ENCODE data around the gene ZNF462. TPM values are rescaled to one million over a fixed set of nuclear protein-coding genes. Genes with fewer than 3 reads are reported as not detected.
A peak's percentile ranks its signal among the peaks of the same experiment; 100 is the strongest.

Gene ZNF462
- total and polyA plus RNA-seq, 5 donors = 5.2 to 34.6 (median 30.7) TPM

GRCh38 chr9:106947106-106947900 lies 84.3 kb downstream of the ZNF462 start:
- no peak for DNase-seq
- no peak for ATAC-seq
- no peaks in the 10 kb centered on the region for H3K4me1 ChIP-seq (ENCODE audit: control insufficient read depth, insufficient read depth, low read length)
- no peak overlapping the region for H3K4me3 ChIP-seq (ENCODE audit: low read length)
- no peaks in the 10 kb centered on the region for H3K9me3 ChIP-seq (ENCODE audit: control insufficient read depth, low read length)
- intact Hi-C loops (cut with DNase I) = no loop called here
- no peak overlapping the region for H3K27ac ChIP-seq (ENCODE audit: low read length)
- 81% methylated on average over 8 of the region's 8 CpGs for WGBS
- no peaks in the 10 kb centered on the region for H3K27me3 ChIP-seq (ENCODE audit: control insufficient read depth, insufficient read depth)

DNA sequence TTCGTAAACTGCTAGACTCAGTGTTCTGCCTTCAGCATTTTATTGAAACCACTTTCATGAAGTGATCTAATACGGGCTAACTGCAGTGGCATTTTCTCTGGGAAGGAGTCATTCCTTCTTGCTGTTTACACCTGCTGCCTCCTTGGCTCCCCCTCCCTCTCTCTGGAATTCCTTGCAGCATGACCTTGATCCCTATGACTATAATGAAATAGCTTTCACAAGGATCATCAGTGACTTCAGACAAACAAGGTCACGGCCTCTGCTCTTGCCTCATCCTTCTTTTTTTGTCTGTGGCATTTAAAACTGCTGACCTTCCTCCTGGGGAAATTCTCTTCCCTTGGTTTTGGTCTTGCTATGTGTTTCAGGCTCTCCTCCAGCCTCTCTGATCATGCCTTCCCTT lies 90.2 kb downstream of the ZNF462 start:
- Histone ChIP-seq H3K27me3 (ENCODE audit: control insufficient read depth, insufficient read depth) (no peaks in the 10 kb centered on the region), H3K27ac (ENCODE audit: low read length) (no peak overlapping the region), H3K4me3 (ENCODE audit: low read length) (no peak overlapping the region), H3K9me3 (ENCODE audit: control insufficient read depth, low read length) (no peaks in the 10 kb centered on the region), H3K4me1 (ENCODE audit: control insufficient read depth, insufficient read depth, low read length) (no peaks in the 10 kb centered on the region)
- ATAC-seq (no peak), DNase-seq (no peak)
- intact Hi-C loops (cut with DNase I) = no loop called here
- 95% methylated on average over 3 of the region's 3 CpGs for WGBS

GRCh38 chr9:106954558-106954957 lies 91.6 kb downstream of the ZNF462 start:
- WGBS = 100% methylated on average over 1 of the region's 1 CpG
- intact Hi-C loops (cut with DNase I) = no loop called here
- Histone ChIP-seq H3K4me3 (ENCODE audit: low read length) (no peak overlapping the region), H3K9me3 (ENCODE audit: control insufficient read depth, low read length) (no peaks in the 10 kb centered on the region), H3K27me3 (ENCODE audit: control insufficient read depth, insufficient read depth) (no peaks in the 10 kb centered on the region), H3K4me1 (ENCODE audit: control insufficient read depth, insufficient read depth, low read length) (no peaks in the 10 kb centered on the region), H3K27ac (ENCODE audit: low read length) (no peak overlapping the region)
- DNase-seq (no peak), ATAC-seq (no peak)

GRCh38 chr9:106954974-106955850 lies 92.2 kb downstream of the ZNF462 start:
- no peak for ATAC-seq
- 97% methylated on average over 3 of the region's 3 CpGs for WGBS

DNA sequence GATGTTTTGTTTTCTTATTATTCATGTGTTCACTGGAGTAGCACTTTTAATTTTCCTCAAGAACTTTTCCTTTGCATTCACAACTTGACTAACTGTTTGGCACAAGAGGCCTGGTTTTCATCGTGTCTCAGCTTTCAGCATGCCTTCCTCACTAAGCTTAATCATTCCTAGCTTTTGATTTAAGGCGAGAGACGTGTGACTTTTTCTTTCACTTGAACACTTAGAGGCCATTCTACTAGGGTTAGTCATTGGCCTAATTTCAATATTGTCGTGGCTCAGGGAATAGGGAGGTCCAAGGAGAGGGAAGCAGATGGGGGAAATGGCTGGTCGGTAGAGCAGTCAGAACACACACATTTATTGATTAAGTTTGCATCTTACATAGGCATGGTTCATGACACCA lies 94.0 kb downstream of the ZNF462 start:
- Histone ChIP-seq H3K27me3 (ENCODE audit: control insufficient read depth, insufficient read depth) (no peaks in the 10 kb centered on the region), H3K4me1 (ENCODE audit: control insufficient read depth, insufficient read depth, low read length) (no peaks in the 10 kb centered on the region), H3K4me3 (ENCODE audit: low read length) (no peak overlapping the region), H3K9me3 (ENCODE audit: control insufficient read depth, low read length) (no peaks in the 10 kb centered on the region), H3K27ac (ENCODE audit: low read length) (no peak overlapping the region)
- DNase-seq = no peak
- intact Hi-C loops (cut with DNase I) = no loop called here
- WGBS = 49% methylated on average over 5 of the region's 5 CpGs
- no peak for ATAC-seq

More at GRCh38 chr9:106954974-106955850, 92.2 kb downstream of the ZNF462 start:
- no peak overlapping the region for H3K27ac ChIP-seq (ENCODE audit: low read length)
- H3K27me3 ChIP-seq (ENCODE audit: control insufficient read depth, insufficient read depth) = no peaks in the 10 kb centered on the region
- H3K9me3 ChIP-seq (ENCODE audit: control insufficient read depth, low read length) = no peaks in the 10 kb centered on the region
- H3K4me3 ChIP-seq (ENCODE audit: low read length) = no peak overlapping the region
- intact Hi-C loops (cut with DNase I) = no loop called here
- H3K4me1 ChIP-seq (ENCODE audit: control insufficient read depth, insufficient read depth, low read length) = no peaks in the 10 kb centered on the region
- DNase-seq = no peak

DNA sequence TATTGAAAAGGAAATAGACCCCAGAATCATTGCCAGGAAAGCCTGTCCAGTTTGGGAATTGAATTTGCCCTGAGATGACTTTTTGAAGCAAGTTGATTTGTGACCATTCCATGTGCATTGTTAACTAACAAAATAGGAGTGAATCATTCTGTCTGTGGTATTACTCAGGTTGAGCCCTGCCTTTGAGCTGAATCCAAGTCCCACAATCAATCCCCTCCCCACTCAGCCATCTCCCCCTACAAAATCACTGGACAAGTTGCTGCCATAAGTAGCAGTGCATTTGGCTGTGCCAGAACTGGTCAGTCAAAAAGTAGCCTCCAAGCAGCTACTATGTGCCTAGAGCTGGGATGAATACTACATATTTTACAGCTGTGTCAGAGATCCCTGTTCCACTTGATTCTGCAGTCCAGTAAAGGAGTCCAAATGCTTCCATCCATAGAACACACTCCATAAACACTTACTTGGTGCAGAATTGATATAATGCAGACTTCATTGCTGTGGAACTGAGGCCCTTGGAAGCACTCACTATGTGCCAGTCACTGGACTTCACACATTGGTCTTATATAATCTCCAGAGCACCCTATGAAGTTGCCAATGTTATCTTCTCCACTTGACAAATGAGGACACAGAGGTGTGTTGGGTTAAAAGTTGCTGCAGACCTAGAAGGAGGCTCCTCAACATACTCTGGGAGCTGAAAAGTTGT lies 96.1 kb downstream of the ZNF462 start:
- intact Hi-C loops (cut with DNase I) = no loop called here
- no peak overlapping the region for H3K27ac ChIP-seq (ENCODE audit: low read length)
- peaks cover 4% of the 10 kb centered on the region for H3K4me1 ChIP-seq (ENCODE audit: control insufficient read depth, insufficient read depth, low read length)
- no peaks in the 10 kb centered on the region for H3K27me3 ChIP-seq (ENCODE audit: control insufficient read depth, insufficient read depth)
- ATAC-seq = no peak
- DNase-seq = no peak
- H3K9me3 ChIP-seq (ENCODE audit: control insufficient read depth, low read length) = no peaks in the 10 kb centered on the region
- no peak overlapping the region for H3K4me3 ChIP-seq (ENCODE audit: low read length)

DNA sequence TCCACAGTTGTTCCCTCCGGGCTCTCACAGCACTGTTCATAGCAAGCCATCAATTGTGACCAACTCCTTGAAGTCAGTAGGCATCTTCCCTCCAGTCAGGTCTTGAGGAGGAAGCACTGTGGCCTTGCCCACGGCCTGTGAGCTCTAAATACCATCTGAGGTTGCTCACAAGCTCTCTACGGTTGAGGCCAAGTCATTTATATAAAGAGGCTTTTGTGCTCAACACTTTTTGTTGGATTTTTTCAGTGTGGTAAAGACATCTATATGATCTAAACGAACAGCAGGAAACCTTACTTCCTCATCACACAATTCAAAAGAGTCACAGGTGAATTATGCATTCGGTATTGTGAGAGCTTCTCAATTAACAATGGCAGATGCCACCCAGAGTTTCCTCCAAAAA lies 97.3 kb downstream of the ZNF462 start:
- DNase-seq = no peak
- no peaks in the 10 kb centered on the region for H3K27me3 ChIP-seq (ENCODE audit: control insufficient read depth, insufficient read depth)
- no peak for ATAC-seq
- H3K9me3 ChIP-seq (ENCODE audit: control insufficient read depth, low read length) = no peaks in the 10 kb centered on the region
- intact Hi-C loops (cut with DNase I) = no loop called here
- no peak overlapping the region for H3K27ac ChIP-seq (ENCODE audit: low read length)
- no peak overlapping the region for H3K4me3 ChIP-seq (ENCODE audit: low read length)
- peaks cover 4% of the 10 kb centered on the region for H3K4me1 ChIP-seq (ENCODE audit: control insufficient read depth, insufficient read depth, low read length)
- 74% methylated on average over 5 of the region's 5 CpGs for WGBS

GRCh38 chr9:106961623-106962022 lies 98.7 kb downstream of the ZNF462 start:
- peak overlapping the region; percentile 23 for H3K27ac ChIP-seq (ENCODE audit: low read length)

GRCh38 chr9:106962122-106962521 lies 99.2 kb downstream of the ZNF462 start:
- H3K4me3 ChIP-seq (ENCODE audit: low read length) = no peak overlapping the region
- intact Hi-C loops (cut with DNase I) = no loop called here
- no peaks in the 10 kb centered on the region for H3K27me3 ChIP-seq (ENCODE audit: control insufficient read depth, insufficient read depth)
- peaks cover 4% of the 10 kb centered on the region for H3K4me1 ChIP-seq (ENCODE audit: control insufficient read depth, insufficient read depth, low read length)
- H3K27ac ChIP-seq (ENCODE audit: low read length) = peak overlapping the region; percentile 23
- DNase-seq = no peak
- H3K9me3 ChIP-seq (ENCODE audit: control insufficient read depth, low read length) = no peaks in the 10 kb centered on the region
- 47% methylated on average over 2 of the region's 2 CpGs for WGBS
- no peak for ATAC-seq

More at GRCh38 chr9:106961623-106962022, 98.7 kb downstream of the ZNF462 start:
- Histone ChIP-seq H3K4me1 (ENCODE audit: control insufficient read depth, insufficient read depth, low read length) (peaks cover 4% of the 10 kb centered on the region), H3K4me3 (ENCODE audit: low read length) (no peak overlapping the region), H3K9me3 (ENCODE audit: control insufficient read depth, low read length) (no peaks in the 10 kb centered on the region), H3K27me3 (ENCODE audit: control insufficient read depth, insufficient read depth) (no peaks in the 10 kb centered on the region)
- 85% methylated on average over 2 of the region's 2 CpGs for WGBS
- no peak for ATAC-seq
- DNase-seq = no peak
- intact Hi-C loops (cut with DNase I) = no loop called here

GRCh38 chr9:106962615-106963363 lies 99.8 kb downstream of the ZNF462 start:
- H3K27ac ChIP-seq (ENCODE audit: low read length) = no peak overlapping the region

More at GRCh38 chr9:106962615-106963363, 99.8 kb downstream of the ZNF462 start:
- Histone ChIP-seq H3K9me3 (ENCODE audit: control insufficient read depth, low read length) (no peaks in the 10 kb centered on the region), H3K4me1 (ENCODE audit: control insufficient read depth, insufficient read depth, low read length) (peaks cover 4% of the 10 kb centered on the region), H3K4me3 (ENCODE audit: low read length) (no peak overlapping the region), H3K27me3 (ENCODE audit: control insufficient read depth, insufficient read depth) (no peaks in the 10 kb centered on the region)
- WGBS = 42% methylated on average over 8 of the region's 8 CpGs
- intact Hi-C loops (cut with DNase I) = no loop called here
- DNase-seq (peak in 1 of 3 donors; percentile 23), ATAC-seq (peak; percentile 83 to 97)
